GF-D8 (cell line): Measurements from ENCODE around the gene LRRC70.
"Not testable (repeated sequence)": the region's sequence is repeated elsewhere in the genome, so short reads cannot be mapped to it uniquely, and the experiment has no call there.

Source experiments
- DNase-seq: peaks from one replicate; lab custom pipeline; 2025; lab: John Stamatoyannopoulos, UW

Gene LRRC70

DNA sequence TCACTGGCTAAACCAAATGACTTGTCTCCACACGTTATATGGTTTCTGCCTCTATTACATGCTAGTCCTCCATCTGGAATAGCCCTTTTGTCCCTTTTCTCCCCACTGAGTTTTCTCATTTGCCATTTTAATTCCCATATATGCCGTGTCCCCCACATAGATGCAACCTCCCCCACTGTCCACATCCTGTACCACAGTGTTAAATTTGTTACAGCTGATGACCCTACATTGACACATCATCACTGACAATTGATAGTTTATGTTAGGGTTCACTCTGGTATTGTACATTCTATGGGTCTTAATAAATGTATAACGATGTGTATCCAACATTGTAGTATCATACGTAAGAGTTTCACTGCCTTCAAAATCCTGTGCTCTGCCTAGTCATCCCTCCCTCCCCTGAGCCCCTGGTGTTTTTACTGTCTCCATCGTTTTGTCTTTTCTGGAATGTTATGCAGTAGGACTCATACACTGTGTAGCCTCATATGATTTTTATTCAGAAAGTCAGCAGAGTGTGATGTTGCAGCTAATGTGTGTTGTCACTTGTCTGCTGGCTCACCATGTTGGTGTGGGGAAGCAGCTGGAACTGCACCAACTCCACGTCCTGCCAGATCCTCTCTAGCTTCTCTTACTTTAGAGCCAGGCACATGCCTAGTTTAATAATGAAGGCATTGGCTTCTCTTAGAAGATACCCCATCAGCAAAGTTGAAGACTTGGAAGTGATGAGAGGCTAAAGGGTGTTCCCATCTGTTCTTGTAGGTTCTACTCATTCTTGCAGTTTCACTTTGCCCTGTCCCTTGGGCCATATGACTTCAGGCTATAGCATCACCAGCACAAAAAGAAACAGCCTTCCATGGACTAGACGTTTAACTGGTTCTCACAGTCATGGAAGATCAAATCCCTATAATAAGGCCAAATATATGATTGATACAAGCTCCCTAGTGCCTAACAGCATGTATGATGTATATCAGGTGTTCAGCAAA is 30.2 kb downstream of the LRRC70 start:
- no peak for DNase-seq

DNA sequence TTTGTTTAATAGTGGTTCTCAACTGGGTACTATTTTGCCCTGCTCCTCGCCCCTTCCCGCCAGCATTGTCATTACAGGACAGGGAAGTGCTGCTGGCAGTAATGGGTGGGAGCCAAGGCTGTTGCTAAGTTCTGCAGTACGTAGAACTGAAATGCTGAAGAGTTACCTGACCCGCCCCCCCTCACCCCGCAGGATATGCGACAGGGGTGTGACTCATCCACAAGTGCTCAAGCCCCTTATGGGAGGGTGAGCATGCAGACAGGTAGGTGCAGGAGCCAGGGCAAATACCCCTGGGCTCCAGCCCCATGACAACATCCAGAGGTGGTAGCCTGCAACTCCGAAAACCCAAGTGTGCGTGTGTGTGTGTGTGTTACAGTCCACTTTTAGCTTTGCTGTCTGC is 35.7 kb downstream of the LRRC70 start:
- DNase-seq, result no peak

DNA sequence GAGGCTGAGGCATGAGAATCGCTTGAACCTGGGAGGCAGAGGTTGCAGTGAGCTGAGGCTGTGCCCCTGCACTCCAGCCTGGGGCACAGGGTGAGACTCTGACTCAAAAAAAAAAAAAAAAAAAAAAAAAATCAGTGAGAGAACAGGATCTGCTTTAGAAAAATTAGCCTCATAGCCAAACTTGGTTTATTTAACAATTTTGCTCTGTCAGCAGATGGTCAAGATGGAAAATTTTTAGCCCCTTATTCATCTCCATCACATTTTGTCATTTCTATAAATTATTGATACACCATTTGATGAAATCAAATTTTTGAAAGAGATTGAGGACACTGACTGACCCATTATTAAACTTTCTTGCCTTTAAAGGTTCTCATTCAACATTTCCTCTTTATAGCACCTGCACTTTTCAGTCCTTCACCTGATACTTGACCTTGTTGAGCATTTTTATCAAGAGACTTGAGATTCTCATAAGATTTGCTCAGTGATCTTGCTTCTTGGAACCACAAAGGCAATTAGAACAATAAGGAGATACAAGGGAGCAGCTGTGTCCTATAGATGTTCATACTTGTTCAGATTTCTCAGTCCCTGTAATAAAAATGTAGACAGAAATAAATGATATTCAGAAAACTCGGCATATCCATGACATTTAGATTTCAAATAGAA is 38.1 kb downstream of the LRRC70 start:
- DNase-seq, result no peak

DNA sequence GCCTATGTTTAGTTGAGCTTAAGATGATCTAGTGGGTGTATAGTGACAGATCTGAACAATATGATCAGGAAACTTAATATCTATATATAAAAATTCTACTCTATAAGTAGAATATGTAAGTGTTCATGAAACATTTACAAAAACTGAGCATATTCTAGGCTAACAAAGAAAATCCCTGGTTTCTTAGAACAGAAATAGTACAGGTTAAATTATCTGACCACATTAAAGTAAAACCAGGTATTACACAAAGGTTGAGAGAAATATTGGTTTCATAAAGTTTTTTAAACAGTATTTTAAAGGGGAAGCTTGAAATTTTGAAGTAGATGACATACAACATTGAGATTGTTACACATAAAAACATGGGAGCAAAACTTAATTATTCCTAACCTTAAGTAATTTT is 39.3 kb downstream of the LRRC70 start:
- no peak for DNase-seq

DNA sequence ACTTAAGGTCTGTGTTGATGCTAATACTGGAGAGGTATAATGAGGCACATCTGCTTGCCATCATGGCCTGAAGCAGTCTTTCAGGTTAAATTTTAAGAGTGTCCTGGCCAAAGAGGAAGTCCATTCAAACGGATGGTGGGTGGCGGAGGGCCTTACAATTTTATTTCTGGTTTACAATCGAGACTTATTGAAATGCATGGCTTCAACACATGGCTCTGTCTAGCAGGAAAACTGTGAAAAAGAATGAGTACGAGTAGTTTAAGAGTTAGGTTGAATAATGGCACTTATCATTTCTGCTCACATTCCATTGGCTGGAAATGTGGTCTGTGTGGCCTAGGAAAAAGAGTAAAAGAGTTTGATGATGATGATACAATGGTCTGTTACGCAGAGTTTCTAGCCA is 42.1 kb downstream of the LRRC70 start:
- no peak for DNase-seq

DNA sequence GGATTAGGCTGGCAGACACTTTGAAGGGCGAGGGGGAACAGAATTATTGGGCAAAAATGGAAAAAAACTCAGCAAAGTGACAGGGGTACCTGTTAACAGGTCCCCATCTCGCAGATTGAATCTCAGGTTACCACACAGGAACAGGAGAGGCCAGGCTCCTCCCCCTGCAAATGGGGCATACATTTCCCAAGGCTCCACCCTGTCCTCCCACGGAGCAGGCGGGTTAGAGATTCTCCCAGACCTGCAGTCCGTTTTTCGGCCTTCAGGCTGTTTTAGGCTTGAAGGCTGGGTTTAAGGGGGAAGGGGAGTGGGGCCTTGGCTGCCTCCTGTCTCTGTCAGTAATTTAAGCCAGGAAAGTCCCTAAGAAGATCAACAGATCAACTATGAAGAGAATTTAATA is 42.7 kb downstream of the LRRC70 start:
- no peak for DNase-seq

DNA sequence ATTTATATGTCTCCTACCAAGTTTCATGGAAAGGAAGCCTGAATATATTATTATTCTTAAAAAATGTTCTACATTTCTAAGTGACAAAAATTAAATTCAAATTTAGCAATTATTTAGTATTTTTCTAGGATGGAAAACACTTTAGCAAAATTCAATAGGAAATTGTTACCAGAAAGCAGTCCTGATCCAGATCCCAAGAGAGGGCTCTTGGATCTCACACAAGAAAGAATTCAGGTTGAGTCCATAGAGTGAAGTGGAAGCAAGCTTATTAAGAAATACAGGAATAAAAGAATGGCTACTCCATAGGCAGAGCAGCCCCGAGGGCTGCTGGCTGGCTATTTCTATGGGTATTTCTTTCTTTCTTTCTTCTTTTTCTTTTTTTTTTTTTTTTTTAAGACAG is 44.7 kb downstream of the LRRC70 start:
- DNase-seq, result no peak

DNA sequence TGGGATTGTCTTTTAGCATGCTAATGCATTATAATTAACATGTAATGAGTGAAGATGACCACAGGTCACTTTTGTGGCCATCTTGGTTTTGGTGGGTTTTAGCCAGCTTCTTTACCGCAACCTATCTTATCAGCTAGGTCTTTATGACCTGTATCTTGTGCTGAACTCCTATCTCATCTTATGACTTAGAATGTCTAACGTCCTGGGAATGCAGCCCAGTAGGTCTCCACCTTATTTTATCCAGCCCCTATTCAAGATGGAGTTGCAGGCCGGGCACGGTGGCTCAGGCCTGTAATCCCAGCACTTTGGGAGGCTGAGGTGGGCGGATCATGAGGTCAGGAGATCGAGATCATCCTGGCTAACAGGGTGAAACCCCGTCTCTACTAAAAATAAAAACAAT is 45.8 kb downstream of the LRRC70 start:
- not testable (repeated sequence) for DNase-seq

DNA sequence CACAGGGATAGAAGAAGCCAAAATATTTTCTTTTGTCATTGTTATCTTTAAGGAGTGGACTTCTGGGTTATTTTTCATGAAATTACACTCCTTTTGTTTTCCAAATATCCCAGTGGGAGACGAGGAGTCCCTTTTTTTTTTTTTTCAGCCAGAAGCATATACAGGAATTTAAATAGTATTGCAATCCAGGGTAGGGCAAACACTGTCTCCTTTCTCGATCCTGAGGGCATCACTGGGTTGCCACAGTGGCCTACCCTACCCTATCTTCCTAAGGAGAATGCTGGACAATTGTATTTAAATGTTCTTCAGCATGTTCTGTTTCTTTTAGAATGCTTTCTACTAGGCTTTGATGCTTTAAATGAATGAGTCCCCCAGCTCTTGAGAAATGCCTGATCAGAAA is 47.9 kb downstream of the LRRC70 start:
- no peak for DNase-seq

DNA sequence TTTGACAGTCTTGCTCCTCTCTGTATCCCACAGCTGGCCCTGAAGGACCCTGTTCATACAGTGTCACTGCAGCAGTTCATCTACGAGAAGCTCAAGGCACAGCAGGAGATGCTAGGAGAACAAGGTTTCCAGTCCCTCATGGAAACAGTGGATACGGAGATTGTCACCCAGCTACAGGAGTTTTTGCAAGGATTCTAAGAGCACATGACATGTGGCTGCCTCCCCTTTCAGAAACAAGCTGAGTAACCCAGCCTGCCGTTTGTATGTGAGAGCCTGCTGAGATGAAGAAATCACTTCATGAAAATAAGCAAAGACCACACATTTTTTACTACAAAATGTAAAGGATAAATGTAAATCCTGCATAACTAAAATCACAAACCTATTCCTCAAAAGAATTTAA is 48.5 kb downstream of the LRRC70 start:
- DNase-seq, result no peak

DNA sequence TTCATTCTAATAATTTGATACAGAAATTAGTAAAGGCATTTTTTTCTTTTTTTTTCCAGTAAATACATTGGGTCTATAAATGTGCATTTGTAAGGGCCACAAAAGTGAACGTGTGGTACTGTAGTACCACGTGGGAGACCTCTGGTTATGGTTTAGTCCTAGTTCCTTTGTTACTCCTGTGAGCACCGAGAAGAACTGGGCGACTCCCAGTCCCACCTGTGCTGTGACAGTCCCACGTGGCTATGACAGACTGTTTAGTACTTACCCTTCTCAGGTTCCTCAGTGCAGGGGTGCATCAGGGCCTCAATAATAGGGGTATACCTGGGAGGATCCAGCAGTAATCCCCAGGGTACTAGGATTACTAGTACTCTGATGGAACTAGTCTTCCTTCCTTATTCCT is 49.3 kb downstream of the LRRC70 start:
- DNase-seq, result no peak
